HG03432 (cell line): Measurements from ENCODE around the gene HMCES.
"Not testable (repeated sequence)": the region's sequence is repeated elsewhere in the genome, so short reads cannot be mapped to it uniquely, and the experiment has no call there.

ENCODE experiments used
- ATAC-seq: cut with Tn5 transposase; IDR thresholded peaks from one replicate; pipeline ENCODE4 v1.9.1; 2021; ENCODE audit warnings: mild to moderate bottlenecking, moderate library complexity; ENCODE audit not compliant: unreplicated experiment

HMCES gene

GRCh38 chr3:129346695-129347457, 68.2 kb downstream of the HMCES start:
- ATAC-seq = no peak

- no peak for ATAC-seq
These were observed 68.8 kb downstream of the HMCES start for GRCh38 chr3:129347458-129347845.

DNA sequence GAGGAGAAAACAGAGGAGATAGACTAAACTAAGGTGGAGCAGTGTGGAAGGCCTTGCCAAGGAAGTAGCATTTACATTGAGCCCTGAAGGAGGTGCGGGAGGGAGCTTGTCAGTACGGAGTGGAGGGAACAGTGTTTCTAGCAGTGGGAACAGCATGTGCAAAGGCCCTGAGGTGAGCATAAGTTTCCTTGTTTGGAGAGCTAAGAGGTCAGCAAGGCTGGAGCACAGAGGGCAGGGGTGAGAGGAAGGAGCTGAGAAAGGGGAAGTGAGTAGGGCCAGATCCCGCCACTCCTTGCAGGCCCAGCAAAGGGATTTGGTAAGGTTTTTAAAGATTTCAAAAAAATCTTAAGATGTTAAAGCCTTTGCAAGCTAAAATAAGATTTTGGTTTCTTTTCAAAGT, 70.1 kb downstream of the HMCES start:
- ATAC-seq = no peak

DNA sequence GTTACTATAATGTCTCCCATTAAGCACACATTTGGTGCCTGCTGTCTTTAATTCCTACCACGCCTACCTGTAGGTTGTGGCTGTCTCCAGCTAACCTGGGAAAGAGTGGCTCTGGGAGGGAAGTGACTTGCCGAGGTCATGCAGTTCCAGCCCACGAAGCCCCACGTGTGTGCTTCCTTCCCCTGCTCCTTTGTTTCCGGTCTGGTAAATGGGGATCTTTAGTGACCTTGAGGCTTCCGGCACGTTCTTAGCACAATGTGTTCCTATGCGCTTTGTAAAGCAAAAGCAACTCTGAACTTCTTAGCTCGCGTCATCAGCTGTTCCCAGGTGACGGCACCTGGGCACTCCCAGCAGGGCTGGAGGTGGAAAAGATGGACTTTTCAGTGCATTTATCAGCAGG, 70.5 kb downstream of the HMCES start:
- ATAC-seq = not testable (repeated sequence)

- ATAC-seq = no peak
These were observed 71.1 kb downstream of the HMCES start for GRCh38 chr3:129349791-129350190.

GRCh38 chr3:129352045-129352444, 73.4 kb downstream of the HMCES start:
- no peak for ATAC-seq

DNA sequence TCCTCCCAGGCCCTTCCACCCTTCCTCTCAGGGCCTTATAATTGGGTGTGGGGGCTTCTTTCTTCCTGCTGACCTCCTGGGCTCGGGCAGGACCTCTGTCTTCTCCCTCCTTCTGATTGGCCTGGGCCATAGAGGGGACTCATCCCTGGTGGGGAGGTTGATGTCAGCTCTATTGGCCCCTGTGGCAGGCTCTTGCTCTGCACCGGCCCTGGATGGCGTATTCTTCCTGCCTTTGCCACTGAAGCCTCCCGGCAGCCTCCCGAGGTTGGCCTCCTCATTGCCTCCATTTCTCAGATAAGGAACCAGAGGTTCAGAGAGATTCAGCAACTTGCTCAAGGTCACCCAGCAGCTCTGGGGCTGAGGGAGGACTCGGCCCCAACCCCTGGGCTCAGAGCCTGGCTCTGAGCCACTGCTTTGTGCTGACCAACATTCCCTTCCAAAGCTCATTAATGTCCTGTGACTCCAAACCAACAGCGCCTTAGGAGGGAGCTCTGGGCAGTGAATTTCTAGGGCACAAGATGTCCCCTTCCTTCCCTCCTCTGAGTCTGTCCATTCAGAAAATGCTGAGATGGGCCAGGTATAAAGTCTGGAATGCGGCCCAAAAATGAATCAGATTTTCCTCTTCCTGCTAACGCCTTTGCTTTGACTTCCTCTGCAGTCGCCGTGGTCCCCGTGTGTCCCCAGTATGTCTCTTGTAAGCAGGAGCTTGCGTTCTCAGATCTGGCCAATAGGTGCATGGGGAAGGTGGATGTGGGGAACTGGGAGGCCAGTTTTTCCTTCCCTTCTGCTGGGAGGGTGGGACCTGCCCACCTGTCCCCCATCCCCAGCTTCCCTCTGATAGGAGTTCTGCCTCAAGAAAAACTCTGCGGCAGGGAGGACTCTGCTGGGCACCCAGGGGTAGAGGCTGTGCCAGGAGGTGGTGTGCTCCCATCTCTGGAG, 74.2 kb downstream of the HMCES start:
- no peak for ATAC-seq

- ATAC-seq = no peak
These were observed 74.9 kb downstream of the HMCES start for GRCh38 chr3:129353589-129353941.
